GM23338 (cell line): ENCODE measurements around the gene RNF225. TPM values are rescaled to one million over a fixed set of nuclear protein-coding genes. Genes with fewer than 3 reads are reported as not detected.

Source experiments
- ATAC-seq: fragments of 200-7000 bp; cut with Tn5 transposase; 3 replicates; pipeline ENCODE4 v1.9.1; 2020
- DNase-seq: peaks from one replicate; pipeline ENCODE4 v3.0.0-alpha.2; 2015; ENCODE audit warnings: low spot score
- H2AFZ ChIP-seq: fragments of 200-600 bp; sonication (generic); 2 replicates; pipeline ENCODE4 v1.8.0; 2016; ENCODE audit warnings: antibody characterized with exemption, mild to moderate bottlenecking, moderate library complexity
- H3F3A ChIP-seq: fragments of 200-600 bp; sonication (generic); replicated peaks from 2 replicates; pipeline ENCODE4 v1.8.0; 2017; ENCODE audit warnings: antibody characterized with exemption, mixed run types, low read depth
- H3K27ac ChIP-seq: fragments of 200-600 bp; sonication (generic); 2 replicates; pipeline ENCODE4 v1.6.1; 2016; ENCODE audit warnings: low read depth
- H3K27me3 ChIP-seq: fragments of 200-600 bp; sonication (generic); 2 replicates; pipeline ENCODE4 v1.8.0; 2016; ENCODE audit warnings: mild to moderate bottlenecking, mixed run types, moderate library complexity; ENCODE audit not compliant: insufficient read depth
- H3K36me3 ChIP-seq: fragments of 200-600 bp; sonication (generic); 2 replicates; pipeline ENCODE4 v1.8.0; 2016; ENCODE audit warnings: mild to moderate bottlenecking; ENCODE audit not compliant: insufficient read depth
- H3K4me1 ChIP-seq: fragments of 200-600 bp; sonication (generic); 2 replicates; pipeline ENCODE4 v1.8.0; 2016; ENCODE audit warnings: mild to moderate bottlenecking, moderate library complexity; ENCODE audit not compliant: insufficient read depth
- H3K4me2 ChIP-seq: fragments of 200-600 bp; sonication (generic); 2 replicates; pipeline ENCODE4 v1.7.1; 2017; ENCODE audit warnings: mixed run types
- H3K4me3 ChIP-seq: fragments of 200-600 bp; sonication (generic); 2 replicates; pipeline ENCODE4 v1.6.1; 2016; ENCODE audit warnings: mixed run types
- H3K79me2 ChIP-seq: fragments of 200-600 bp; sonication (generic); replicated peaks from 2 replicates; pipeline ENCODE4 v1.8.0; 2017; ENCODE audit warnings: mild to moderate bottlenecking; ENCODE audit not compliant: insufficient read depth
- H3K9me2 ChIP-seq: fragments of 200-600 bp; sonication (generic); 2 replicates; pipeline ENCODE4 v1.8.0; 2017; ENCODE audit not compliant: insufficient read depth
- H4K20me1 ChIP-seq: fragments of 200-600 bp; sonication (generic); replicated peaks from 2 replicates; pipeline ENCODE4 v1.8.0; 2017; ENCODE audit warnings: mild to moderate bottlenecking; ENCODE audit not compliant: insufficient read depth
- H3K27ac Mint-ChIP-seq: 2 replicates; pipeline ENCODE4 v1.8.0; 2020; ENCODE audit warnings: inconsistent platforms, mild to moderate bottlenecking, moderate library complexity, mixed read lengths
- H3K27me3 Mint-ChIP-seq: 3 replicates; pipeline ENCODE4 v1.8.0; 2022; ENCODE audit warnings: low read depth, mild to moderate bottlenecking, moderate library complexity, mixed read lengths, inconsistent platforms; ENCODE audit not compliant: insufficient read depth, poor library complexity
- H3K36me3 Mint-ChIP-seq: 3 replicates; pipeline ENCODE4 v1.8.0; 2021; ENCODE audit warnings: low read depth, mild to moderate bottlenecking, inconsistent platforms, moderate library complexity, mixed read lengths
- H3K4me1 Mint-ChIP-seq: 3 replicates; pipeline ENCODE4 v1.8.0; 2020; ENCODE audit warnings: mild to moderate bottlenecking, inconsistent platforms, mixed read lengths
- H3K4me3 Mint-ChIP-seq: 3 replicates; pipeline ENCODE4 v1.8.0; 2021; ENCODE audit warnings: moderate library complexity, mild to moderate bottlenecking, inconsistent platforms, mixed read lengths
- H3K9me3 Mint-ChIP-seq: 3 replicates; pipeline ENCODE4 v1.8.0; 2020; ENCODE audit warnings: moderate library complexity, mild to moderate bottlenecking, inconsistent platforms, mixed read lengths
- CREB1 ChIP-seq: fragments of 250-450 bp; sonication (Bioruptor Pico); IDR thresholded peaks from 2 replicates; pipeline ENCODE4 v1.5.0; 2020; ENCODE audit warnings: low read depth, mild to moderate bottlenecking, moderate library complexity
- ETS1 ChIP-seq: IDR thresholded peaks from 2 replicates; pipeline ENCODE4 v1.6.1; 2016; ENCODE audit warnings: antibody characterized with exemption
- EZH2 ChIP-seq: fragments of 200-600 bp; sonication (generic); IDR thresholded peaks from one replicate; pipeline ENCODE4 v1.8.0; 2017; ENCODE audit warnings: antibody characterized with exemption, mild to moderate bottlenecking, low read depth; ENCODE audit not compliant: unreplicated experiment
- EZH2phosphoT487 ChIP-seq: fragments of 200-600 bp; sonication (generic); IDR thresholded peaks from one replicate; pipeline ENCODE4 v1.8.1; 2018; ENCODE audit warnings: antibody characterized with exemption; ENCODE audit not compliant: unreplicated experiment
- JUNB ChIP-seq: IDR thresholded peaks from one replicate; pipeline ENCODE4 v1.6.1; 2016; ENCODE audit warnings: antibody characterized with exemption; ENCODE audit not compliant: unreplicated experiment
- NANOG ChIP-seq: IDR thresholded peaks from 2 replicates; pipeline ENCODE4 v1.6.1; 2016; ENCODE audit warnings: antibody characterized with exemption, borderline replicate concordance
- POLR2AphosphoS5 ChIP-seq: IDR thresholded peaks from 2 replicates; pipeline ENCODE4 v1.6.1; 2016; ENCODE audit warnings: antibody characterized with exemption, low read depth
- REST ChIP-seq: IDR thresholded peaks from one replicate; pipeline ENCODE4 v1.6.1; 2018; ENCODE audit warnings: antibody characterized with exemption; ENCODE audit not compliant: unreplicated experiment
- STAT1 ChIP-seq: IDR thresholded peaks from one replicate; pipeline ENCODE4 v1.6.1; 2016; ENCODE audit warnings: antibody characterized with exemption; ENCODE audit not compliant: unreplicated experiment
- ZNF114 ChIP-seq: fragments of 250-450 bp; sonication (Bioruptor Pico); IDR thresholded peaks from 2 replicates; pipeline ENCODE4 v1.5.0; 2020; ENCODE audit warnings: mild to moderate bottlenecking, moderate library complexity
- ZNF331 ChIP-seq: fragments of 250-450 bp; sonication (Bioruptor Pico); IDR thresholded peaks from 2 replicates; pipeline ENCODE4 v1.5.0; 2020; ENCODE audit warnings: low read depth, mild to moderate bottlenecking, moderate library complexity
- ZNF462 ChIP-seq: fragments of 250-450 bp; sonication (Bioruptor Pico); IDR thresholded peaks from 2 replicates; pipeline ENCODE4 v1.5.0; 2020; ENCODE audit warnings: mild to moderate bottlenecking, moderate library complexity
- polyA plus RNA-seq: library from polyadenylated mRNA; unstranded; fragments of >200 nt; fragmentation: Nextera tagmentation; extraction: Ambion mirVana; gene quantifications from 2 replicates; pipeline ENCODE4 v1.2.1, GENCODE V29; 2016
- total RNA-seq: library from RNA; depleted of rRNA; stranded (reverse); fragments of >200 nt; shearing (Covaris generic); gene quantifications from 2 replicates; pipeline ENCODE4 v1.2.3, GENCODE V29; 2014
- TF ChIP-seq, protein P1 (sequence below), 2 experiments: fragments of 200-600 bp in 1 of 2; sonication (generic) in 1 of 2; conservative IDR thresholded peaks; 2 replicates each; pipeline versions ENCODE4 v1.5.1 to v1.6.1; 2016 to 2017; ENCODE audit warnings: antibody characterized with exemption in 2 of 2, low read depth in 2 of 2, mild to moderate bottlenecking in 2 of 2, moderate library complexity in 1 of 2

RNF225 gene
- total and polyA plus RNA-seq, 2 experiments from 2014 or later = 0.87 TPM; not detected in 1

DNA sequence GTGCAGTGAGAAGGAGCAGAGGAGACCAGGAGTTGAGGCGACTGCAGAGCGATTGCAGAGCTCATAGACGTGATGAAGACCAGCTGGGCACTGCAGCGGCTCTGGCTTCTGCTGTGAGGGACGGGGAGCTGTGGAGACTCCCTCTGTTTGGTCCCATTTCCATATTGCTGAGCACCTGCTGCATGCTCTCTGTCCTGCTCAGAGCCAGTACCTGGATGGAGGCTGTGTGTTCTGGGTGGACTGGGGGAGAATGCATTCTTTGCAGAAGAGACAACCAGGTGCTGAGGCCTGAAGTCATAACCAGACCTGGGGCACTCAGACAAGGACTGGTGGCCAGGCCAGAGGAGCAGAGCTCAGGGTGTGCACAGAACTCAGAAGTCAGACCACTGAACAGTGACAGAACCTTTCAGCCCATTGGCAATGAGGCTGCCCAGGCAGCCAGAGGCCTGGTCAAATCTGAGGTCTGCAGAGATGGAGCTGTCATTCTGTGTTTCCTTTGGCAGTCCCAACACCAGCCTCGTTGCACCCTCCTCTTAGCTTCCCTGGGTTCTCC is 40.9 kb upstream of the RNF225 start:
- Histone ChIP-seq H3K4me2 (no peak overlapping the region), H3K27me3 (peaks cover 35% of the 10 kb centered on the region), H4K20me1 (no peaks in the 10 kb centered on the region; the same call in none of the 2 replicates), H3F3A (peaks cover 8% of the 10 kb centered on the region), H3K9me2 (no peaks in the 10 kb centered on the region), H3K4me3 (no peak overlapping the region), H3K79me2 (no peaks in the 10 kb centered on the region), H3K27ac (no peak overlapping the region), H3K36me3 (no peaks in the 10 kb centered on the region), H2AFZ (no peak overlapping the region), H3K4me1 (no peaks in the 10 kb centered on the region; the same call in 1 of the 2 replicates)
- Mint-ChIP-seq H3K4me1 (peaks cover 2% of the 10 kb centered on the region; the same call in 2 of the 3 replicates), H3K4me3 (no peak overlapping the region; the same call in 2 of the 3 replicates), H3K27me3 (peaks cover 3% of the 10 kb centered on the region), H3K27ac (no peak overlapping the region), H3K36me3 (no peaks in the 10 kb centered on the region; the same call in 2 of the 3 replicates), H3K9me3 (no peaks in the 10 kb centered on the region)
- TF ChIP-seq STAT1 = no peak
- TF ChIP-seq ZNF114 (CRISPR knock-in tag) = no peak
- TF ChIP-seq EZH2 = no peak
- TF ChIP-seq REST = no peak
- TF ChIP-seq POLR2AphosphoS5 = no peak
- TF ChIP-seq NANOG = no peak
- TF ChIP-seq EZH2phosphoT487 = no peak
- TF ChIP-seq ETS1 = no peak
- TF ChIP-seq, protein P1, sequence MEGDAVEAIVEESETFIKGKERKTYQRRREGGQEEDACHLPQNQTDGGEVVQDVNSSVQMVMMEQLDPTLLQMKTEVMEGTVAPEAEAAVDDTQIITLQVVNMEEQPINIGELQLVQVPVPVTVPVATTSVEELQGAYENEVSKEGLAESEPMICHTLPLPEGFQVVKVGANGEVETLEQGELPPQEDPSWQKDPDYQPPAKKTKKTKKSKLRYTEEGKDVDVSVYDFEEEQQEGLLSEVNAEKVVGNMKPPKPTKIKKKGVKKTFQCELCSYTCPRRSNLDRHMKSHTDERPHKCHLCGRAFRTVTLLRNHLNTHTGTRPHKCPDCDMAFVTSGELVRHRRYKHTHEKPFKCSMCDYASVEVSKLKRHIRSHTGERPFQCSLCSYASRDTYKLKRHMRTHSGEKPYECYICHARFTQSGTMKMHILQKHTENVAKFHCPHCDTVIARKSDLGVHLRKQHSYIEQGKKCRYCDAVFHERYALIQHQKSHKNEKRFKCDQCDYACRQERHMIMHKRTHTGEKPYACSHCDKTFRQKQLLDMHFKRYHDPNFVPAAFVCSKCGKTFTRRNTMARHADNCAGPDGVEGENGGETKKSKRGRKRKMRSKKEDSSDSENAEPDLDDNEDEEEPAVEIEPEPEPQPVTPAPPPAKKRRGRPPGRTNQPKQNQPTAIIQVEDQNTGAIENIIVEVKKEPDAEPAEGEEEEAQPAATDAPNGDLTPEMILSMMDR (conservative IDR thresholded peaks at IDR 0.05; ENCODE audit: low read depth in 2 of 2) = no peak
- no peak for TF ChIP-seq JUNB
- TF ChIP-seq CREB1 (CRISPR knock-in tag) = no peak
- no peak for TF ChIP-seq ZNF331
- no peak for TF ChIP-seq ZNF462
- ATAC-seq = no peak
- DNase-seq = no peak
